VCaP (cell line): ENCODE measurements around the gene LSAMP.

Source experiments
- H3K27ac ChIP-seq: fragments of 450-650 bp; 2 replicates; pipeline ENCODE4 v1.5.1; 2017
- CTCF ChIP-seq: fragments of 450-650 bp; conservative IDR thresholded peaks from 2 replicates; pipeline ENCODE4 v1.5.1; 2017; ENCODE audit warnings: mild to moderate bottlenecking, moderate library complexity

Gene LSAMP

DNA sequence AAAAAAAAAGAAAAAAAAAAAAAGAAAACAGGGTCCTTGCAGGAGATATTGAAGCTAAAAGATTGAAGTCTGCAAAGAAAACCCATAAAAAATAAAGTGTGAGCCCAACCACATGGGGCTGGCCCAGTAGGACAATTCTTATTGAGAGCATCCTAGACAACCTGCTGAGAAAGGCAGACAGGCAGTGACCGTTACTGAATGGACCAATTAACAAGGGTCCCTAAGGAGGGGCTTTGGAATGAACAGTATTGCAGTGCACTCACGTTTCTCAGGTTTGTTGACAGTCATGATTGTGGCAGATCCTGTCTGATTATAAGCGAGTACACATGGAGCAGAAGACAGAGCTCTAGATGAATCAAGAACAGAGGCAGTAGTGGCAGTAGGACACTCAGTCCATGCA is 168.6 kb downstream of the LSAMP start:
- TF ChIP-seq CTCF, result no peak
- H3K27ac ChIP-seq, result no peak overlapping the region

GRCh38 chr3:116270056-116270455 is 175.2 kb downstream of the LSAMP start:
- no peak overlapping the region for H3K27ac ChIP-seq
- no peak for TF ChIP-seq CTCF

GRCh38 chr3:116267116-116267515 is 178.2 kb downstream of the LSAMP start:
- TF ChIP-seq CTCF, result no peak
- H3K27ac ChIP-seq, result no peak overlapping the region

DNA sequence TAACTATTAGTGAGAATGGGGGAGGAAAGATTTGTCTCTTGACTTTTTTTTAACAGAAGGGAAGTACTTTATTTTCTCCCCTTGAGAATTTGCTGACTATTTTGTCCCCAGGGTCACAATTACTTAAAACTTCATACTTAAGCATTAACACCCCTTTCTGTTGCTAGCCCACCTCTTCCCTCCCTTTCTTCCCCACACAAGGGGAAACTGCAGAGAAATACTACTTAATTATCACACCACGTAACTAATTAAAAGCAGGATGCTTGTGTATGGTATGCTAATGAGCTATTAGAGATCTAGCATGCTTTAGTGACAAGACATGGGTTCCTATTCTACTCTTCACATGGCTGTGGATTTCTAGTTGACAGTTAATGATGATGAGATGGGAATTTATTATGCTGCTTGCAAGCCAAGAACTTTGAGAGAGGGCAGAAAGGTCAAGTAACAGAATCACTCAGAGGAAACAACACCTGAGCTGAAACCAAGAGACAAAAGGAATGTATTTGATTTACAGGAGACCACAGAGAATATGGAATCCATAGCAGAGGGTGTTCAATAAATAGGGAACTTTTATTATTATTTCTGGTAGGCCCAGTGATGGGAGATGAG is 179.2 kb downstream of the LSAMP start:
- no peak overlapping the region for H3K27ac ChIP-seq
- TF ChIP-seq CTCF, result no peak

DNA sequence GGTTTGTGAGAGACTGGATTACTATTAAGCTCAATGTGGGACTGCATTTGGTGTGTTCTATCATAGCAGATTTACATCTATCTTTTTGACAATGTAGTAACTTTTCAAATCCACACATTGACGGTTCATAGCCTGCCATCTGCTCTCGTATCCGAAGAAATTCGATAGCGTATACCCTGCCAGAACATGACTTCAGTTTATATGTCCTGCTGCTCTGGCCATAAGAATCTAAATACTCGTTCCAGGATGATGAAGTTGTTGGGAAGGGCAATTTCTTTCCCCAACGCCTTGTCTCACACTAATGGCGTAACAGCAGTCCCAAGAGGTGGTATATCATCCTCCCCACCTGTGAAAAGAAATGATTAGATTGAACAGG is 180.0 kb downstream of the LSAMP start:
- H3K27ac ChIP-seq, result no peak overlapping the region
- no peak for TF ChIP-seq CTCF

DNA sequence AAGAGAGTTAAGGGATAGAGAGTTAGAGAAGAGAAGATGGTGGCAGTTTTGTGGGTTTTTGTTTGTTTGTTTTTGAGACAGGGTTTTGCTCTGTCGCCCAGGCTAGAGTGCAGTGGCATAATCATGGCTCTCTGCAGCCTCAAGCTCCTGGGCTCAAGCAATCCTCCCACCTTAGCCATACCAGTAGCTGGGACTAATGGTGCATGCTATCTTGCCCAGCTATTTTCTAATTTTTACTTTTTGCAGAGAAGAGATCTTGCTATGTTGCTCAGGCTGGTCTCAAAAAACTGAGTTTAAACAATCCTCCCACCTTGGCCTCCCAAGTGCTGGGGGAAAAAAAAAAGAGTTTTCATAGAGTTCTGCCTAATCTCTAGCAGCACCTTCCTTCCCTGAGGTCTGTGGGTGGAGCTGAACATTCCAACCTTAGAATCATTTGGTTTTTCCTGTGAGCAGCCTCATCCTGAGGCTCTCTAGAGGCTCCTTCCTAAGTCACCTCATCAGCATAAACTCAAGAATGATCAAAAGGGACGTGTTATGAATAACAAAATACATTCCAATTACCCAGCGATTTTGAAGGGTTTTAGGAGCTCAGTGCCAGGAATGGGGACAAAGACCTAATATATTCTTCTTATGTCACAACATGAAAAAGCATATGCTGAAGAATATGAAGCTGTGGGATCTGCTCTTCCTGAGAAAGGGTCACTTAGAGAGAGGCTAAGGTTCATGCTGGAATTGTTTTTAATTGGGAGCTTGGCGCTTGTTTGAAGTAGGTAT is 180.6 kb downstream of the LSAMP start:
- no peak overlapping the region for H3K27ac ChIP-seq
- TF ChIP-seq CTCF, result no peak

DNA sequence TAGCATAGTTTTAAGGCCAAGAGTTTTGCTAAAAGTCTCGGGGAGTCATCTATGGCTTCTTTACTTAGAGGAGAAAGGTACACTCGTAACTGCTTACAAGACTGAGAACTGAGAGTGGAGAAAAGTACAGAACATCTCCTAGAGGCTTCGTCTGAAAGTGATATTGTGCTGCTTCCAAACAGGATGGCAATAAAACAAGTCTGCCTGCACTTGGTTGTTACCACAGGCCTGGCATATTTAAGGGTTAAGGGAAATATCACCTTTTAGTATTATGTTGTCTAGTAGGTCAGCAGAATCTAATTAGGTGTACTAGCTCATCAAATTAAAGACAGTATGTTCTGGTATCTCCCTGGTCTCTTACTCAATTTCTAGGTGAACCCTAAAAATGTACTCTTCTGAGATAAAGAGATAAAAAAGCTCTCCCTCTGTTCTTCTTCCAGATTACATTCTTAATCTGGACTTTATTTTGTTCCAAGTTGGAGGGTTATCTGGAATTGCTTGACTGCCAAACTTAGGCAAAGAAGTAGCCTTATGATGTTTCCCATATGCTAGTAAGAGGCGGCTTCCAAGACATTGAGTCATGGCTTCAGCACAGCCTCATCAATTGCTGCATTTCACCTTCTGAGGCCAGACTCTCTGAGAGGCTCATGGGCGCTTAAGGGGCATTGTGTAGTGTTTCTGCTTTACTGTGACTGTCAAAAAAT is 181.3 kb downstream of the LSAMP start:
- no peak overlapping the region for H3K27ac ChIP-seq
- TF ChIP-seq CTCF, result no peak
